OCI-LY3 (cell line): ENCODE measurements around the gene TUG1.

ENCODE experiments used
- EZH2phosphoT487 ChIP-seq: fragments of 200-600 bp; shearing (Covaris generic); IDR thresholded peaks from 2 replicates; pipeline ENCODE4 v1.6.1; 2018; ENCODE audit warnings: antibody characterized with exemption, mixed run types, low read depth
- TF ChIP-seq, protein P1 (sequence below): fragments of 200-600, 300-600 bp; sonication (generic); IDR thresholded peaks from 2 replicates; pipeline ENCODE4 v1.5.1; 2014; ENCODE audit warnings: antibody characterized with exemption, low read length, low read depth

DNA sequence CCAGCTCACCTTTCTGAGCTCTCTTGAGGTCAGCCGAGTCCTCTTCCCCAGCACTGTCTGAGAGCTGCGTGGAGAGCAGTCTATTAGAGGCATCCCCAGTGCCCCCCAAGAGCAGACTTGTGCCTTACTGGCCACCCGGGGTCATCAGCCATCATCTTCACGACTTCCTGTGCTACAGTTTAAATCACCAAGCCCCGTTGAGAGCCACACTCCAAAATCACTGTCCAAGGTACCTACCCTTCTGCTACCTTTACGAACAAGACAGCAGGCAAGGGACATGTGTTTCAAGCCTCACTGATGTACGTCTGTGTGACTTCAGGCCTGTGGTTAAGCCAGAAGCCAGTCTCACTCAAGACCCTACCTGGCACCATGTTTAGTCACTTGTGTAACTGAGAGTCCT is 35.6 kb upstream of the TUG1 start:
- TF ChIP-seq, protein P1, sequence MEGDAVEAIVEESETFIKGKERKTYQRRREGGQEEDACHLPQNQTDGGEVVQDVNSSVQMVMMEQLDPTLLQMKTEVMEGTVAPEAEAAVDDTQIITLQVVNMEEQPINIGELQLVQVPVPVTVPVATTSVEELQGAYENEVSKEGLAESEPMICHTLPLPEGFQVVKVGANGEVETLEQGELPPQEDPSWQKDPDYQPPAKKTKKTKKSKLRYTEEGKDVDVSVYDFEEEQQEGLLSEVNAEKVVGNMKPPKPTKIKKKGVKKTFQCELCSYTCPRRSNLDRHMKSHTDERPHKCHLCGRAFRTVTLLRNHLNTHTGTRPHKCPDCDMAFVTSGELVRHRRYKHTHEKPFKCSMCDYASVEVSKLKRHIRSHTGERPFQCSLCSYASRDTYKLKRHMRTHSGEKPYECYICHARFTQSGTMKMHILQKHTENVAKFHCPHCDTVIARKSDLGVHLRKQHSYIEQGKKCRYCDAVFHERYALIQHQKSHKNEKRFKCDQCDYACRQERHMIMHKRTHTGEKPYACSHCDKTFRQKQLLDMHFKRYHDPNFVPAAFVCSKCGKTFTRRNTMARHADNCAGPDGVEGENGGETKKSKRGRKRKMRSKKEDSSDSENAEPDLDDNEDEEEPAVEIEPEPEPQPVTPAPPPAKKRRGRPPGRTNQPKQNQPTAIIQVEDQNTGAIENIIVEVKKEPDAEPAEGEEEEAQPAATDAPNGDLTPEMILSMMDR: no peak
- no peak for TF ChIP-seq EZH2phosphoT487
